Measurements from ENCODE around the gene ARL6IP6. TPM values are rescaled to one million over a fixed set of nuclear protein-coding genes. Genes with fewer than 3 reads are reported as not detected.

Gene ARL6IP6
- total RNA-seq, 1 donor from 2014 or later, result 11.4 TPM

GRCh38 chr2:152804687-152805408 is 86.4 kb downstream of the ARL6IP6 start:
- DNase-seq (ENCODE audit: low spot score), result no peak

DNA sequence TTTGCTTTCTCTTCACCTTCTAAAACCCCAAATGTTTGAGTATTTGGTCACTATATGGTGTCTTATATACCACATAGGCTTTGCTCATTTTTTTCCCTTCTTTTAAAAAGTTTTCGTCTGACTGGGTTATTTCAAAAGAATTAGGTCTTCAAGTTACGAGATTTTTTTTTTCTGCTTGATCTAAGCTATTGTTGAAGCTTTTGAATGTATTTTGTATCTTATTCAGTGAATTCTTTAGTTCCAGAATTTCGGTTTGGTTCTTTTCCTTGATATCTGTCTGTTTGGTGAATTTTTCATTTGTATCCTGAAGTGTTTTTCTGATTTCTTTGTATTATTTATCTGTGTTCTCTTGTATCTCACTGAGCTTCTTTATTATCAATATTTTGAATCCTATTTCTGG is 93.5 kb downstream of the ARL6IP6 start:
- DNase-seq (ENCODE audit: low spot score), result no peak

Other genes with a start within 250 kb of the ARL6IP6 start
- 59.2 TPM for gene PRPF40A, start 1.2 kb upstream of the ARL6IP6 start, total RNA-seq

All from mucosa of gallbladder (tissue), 1 donor.